Smooth muscle cell (in vitro differentiated cells): ENCODE results near the gene F5. TPM values are rescaled to one million over a fixed set of nuclear protein-coding genes. Genes with fewer than 3 reads are reported as not detected.

ENCODE experiments used
- DNase-seq: peaks from one replicate; lab custom pipeline; 2025; ENCODE audit not compliant: unreplicated experiment; lab: John Stamatoyannopoulos, UW
- H2AFZ ChIP-seq: fragments of 200-600 bp; sonication (generic); 2 replicates; pipeline ENCODE4 v1.6.0; 2016; ENCODE audit warnings: antibody characterized with exemption, low read depth, mild to moderate bottlenecking
- H3F3A ChIP-seq: fragments of 200-600 bp; sonication (generic); 2 replicates; pipeline ENCODE4 v1.6.0; 2017; ENCODE audit warnings: antibody characterized with exemption, low read depth
- H3K27ac ChIP-seq: fragments of 200-600 bp; sonication (generic); 2 replicates; pipeline ENCODE4 v1.5.1; 2016; ENCODE audit warnings: low read depth, mild to moderate bottlenecking
- H3K27me3 ChIP-seq: fragments of 200-600 bp; sonication (generic); 2 replicates; pipeline ENCODE4 v1.6.1; 2016; ENCODE audit warnings: low read depth, mild to moderate bottlenecking
- H3K36me3 ChIP-seq: fragments of 200-600 bp; sonication (generic); 2 replicates; pipeline ENCODE4 v1.5.1; 2016; ENCODE audit warnings: low read depth
- H3K4me1 ChIP-seq: fragments of 200-600 bp; sonication (generic); 2 replicates; pipeline ENCODE4 v1.5.1; 2016; ENCODE audit warnings: low read depth
- H3K4me2 ChIP-seq: fragments of 200-600 bp; sonication (generic); 2 replicates; pipeline ENCODE4 v1.6.0; 2016; ENCODE audit warnings: mild to moderate bottlenecking
- H3K4me3 ChIP-seq: fragments of 200-600 bp; sonication (generic); 2 replicates; pipeline ENCODE4 v1.5.1; 2016; ENCODE audit warnings: mild to moderate bottlenecking
- H3K79me2 ChIP-seq: fragments of 200-600 bp; sonication (generic); 2 replicates; pipeline ENCODE4 v1.6.0; 2016; ENCODE audit warnings: low read depth, mild to moderate bottlenecking
- H3K9ac ChIP-seq: fragments of 200-600 bp; sonication (generic); 2 replicates; pipeline ENCODE4 v1.6.0; 2016; ENCODE audit warnings: low read depth
- H3K9me3 ChIP-seq: fragments of 200-600 bp; sonication (generic); replicated peaks from 2 replicates; pipeline ENCODE4 v1.5.1; 2016; ENCODE audit warnings: low read depth
- H4K20me1 ChIP-seq: fragments of 200-600 bp; sonication (generic); 2 replicates; pipeline ENCODE4 v1.6.0; 2016; ENCODE audit warnings: low read depth
- WGBS: methylation state at CpG from one replicate; pipeline ENCODE4 v1.1.7; 2016; ENCODE audit warnings: low lambda C conversion rate; 5-methylcytosine and 5-hydroxymethylcytosine counted together
- polyA plus RNA-seq: library from polyadenylated mRNA; unstranded; fragments of >200 nt; fragmentation: Nextera tagmentation; extraction: Ambion mirVana; gene quantifications from 2 replicates; pipeline ENCODE4 v1.2.1, GENCODE V29; 2016
- total RNA-seq: library from RNA; depleted of rRNA; stranded (reverse); fragments of >200 nt; gene quantifications from 2 replicates; pipeline ENCODE4 v1.2.3, GENCODE V29; 2014
- TF ChIP-seq, protein P1 (sequence below): fragments of 200-600 bp; sonication (generic); IDR thresholded peaks from 2 replicates; pipeline ENCODE4 v1.5.1; 2017; ENCODE audit warnings: borderline replicate concordance, mild to moderate bottlenecking, antibody characterized with exemption; ENCODE audit not compliant: insufficient read depth, poor library complexity, severe bottlenecking

F5 gene
- total and polyA plus RNA-seq, 2 experiments from 2014 or later = 0.13 to 0.45 TPM

DNA sequence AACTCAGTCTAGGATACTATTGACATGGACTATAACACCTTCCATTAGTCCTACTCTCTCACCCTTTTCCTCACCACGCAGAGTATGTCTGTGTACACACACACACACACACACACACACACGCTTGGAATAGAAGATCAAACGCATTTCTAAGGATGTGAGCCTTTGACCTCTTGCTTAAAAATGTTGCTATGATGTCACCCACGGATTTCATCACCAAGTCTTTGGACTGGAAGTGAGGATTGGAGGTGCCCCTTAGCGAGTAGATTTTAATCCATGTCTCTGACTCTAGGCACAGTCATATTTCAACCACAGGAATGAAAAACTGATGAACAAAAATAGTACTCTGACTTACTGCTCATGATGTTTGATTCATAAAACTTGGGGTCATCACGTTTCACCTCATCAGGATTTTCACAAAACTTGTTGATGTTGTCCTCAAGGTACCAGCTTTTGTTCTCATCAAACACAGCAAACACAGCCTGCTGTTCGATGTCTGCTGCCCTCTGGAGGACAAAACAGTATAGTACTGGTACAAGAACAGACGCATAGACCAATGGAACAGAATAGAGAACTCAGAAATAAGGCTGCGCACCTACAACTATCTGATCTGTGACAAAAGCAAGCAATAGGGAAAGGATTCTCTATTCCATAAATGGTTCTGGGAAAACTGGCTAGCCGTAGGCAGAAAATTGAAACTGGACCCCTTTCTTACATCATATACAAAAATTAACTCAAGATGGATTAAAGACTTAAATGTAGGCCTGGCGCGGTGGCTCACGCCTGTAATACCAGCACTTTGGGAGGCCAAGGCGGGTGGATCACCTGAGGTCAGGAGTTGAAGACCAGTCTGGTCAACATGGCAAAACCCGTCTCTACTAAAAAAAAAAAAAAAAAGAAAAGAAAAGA, 39.9 kb downstream of the F5 start:
- Histone ChIP-seq H3K4me3 (no peak overlapping the region), H4K20me1 (no peaks in the 10 kb centered on the region), H3K36me3 (no peaks in the 10 kb centered on the region), H3K27me3 (no peaks in the 10 kb centered on the region), H3F3A (no peaks in the 10 kb centered on the region), H2AFZ (no peak overlapping the region), H3K9me3 (no peaks in the 10 kb centered on the region), H3K4me2 (no peak overlapping the region), H3K4me1 (no peaks in the 10 kb centered on the region), H3K79me2 (no peaks in the 10 kb centered on the region), H3K9ac (no peak overlapping the region), H3K27ac (no peak overlapping the region)
- no peak for DNase-seq
- TF ChIP-seq, protein P1, sequence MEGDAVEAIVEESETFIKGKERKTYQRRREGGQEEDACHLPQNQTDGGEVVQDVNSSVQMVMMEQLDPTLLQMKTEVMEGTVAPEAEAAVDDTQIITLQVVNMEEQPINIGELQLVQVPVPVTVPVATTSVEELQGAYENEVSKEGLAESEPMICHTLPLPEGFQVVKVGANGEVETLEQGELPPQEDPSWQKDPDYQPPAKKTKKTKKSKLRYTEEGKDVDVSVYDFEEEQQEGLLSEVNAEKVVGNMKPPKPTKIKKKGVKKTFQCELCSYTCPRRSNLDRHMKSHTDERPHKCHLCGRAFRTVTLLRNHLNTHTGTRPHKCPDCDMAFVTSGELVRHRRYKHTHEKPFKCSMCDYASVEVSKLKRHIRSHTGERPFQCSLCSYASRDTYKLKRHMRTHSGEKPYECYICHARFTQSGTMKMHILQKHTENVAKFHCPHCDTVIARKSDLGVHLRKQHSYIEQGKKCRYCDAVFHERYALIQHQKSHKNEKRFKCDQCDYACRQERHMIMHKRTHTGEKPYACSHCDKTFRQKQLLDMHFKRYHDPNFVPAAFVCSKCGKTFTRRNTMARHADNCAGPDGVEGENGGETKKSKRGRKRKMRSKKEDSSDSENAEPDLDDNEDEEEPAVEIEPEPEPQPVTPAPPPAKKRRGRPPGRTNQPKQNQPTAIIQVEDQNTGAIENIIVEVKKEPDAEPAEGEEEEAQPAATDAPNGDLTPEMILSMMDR = peak; percentile 78
- WGBS = 53% methylated on average over 14 of the region's 15 CpGs

DNA sequence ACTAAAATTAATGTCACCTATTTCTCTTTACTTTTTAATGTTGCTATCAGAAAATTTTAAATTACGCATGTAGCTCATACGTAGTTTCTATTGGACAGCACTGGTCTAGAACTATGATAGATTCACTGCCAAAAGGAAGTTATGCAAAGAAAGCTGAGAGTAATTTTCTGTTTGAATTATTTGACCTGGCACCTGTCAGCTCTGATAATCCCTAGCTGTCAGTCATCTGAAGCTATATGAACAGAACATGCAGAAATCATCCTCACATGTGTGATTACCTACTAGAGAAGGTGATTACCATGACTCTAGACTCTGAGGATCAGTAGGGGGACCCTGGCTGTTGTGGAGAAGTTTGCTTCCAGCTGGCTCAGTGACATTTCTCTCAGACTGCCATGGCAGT, 40.8 kb downstream of the F5 start:
- Histone ChIP-seq H3K4me1 (no peaks in the 10 kb centered on the region), H4K20me1 (no peaks in the 10 kb centered on the region), H3K27me3 (no peaks in the 10 kb centered on the region), H3K36me3 (no peaks in the 10 kb centered on the region), H3K4me2 (no peak overlapping the region), H2AFZ (no peak overlapping the region), H3K79me2 (no peaks in the 10 kb centered on the region), H3F3A (no peaks in the 10 kb centered on the region), H3K9ac (no peak overlapping the region), H3K27ac (no peak overlapping the region), H3K4me3 (no peak overlapping the region), H3K9me3 (no peaks in the 10 kb centered on the region)
- WGBS = 97% methylated on average over 2 of the region's 2 CpGs
- TF ChIP-seq, protein P1 = no peak
- DNase-seq = no peak

DNA sequence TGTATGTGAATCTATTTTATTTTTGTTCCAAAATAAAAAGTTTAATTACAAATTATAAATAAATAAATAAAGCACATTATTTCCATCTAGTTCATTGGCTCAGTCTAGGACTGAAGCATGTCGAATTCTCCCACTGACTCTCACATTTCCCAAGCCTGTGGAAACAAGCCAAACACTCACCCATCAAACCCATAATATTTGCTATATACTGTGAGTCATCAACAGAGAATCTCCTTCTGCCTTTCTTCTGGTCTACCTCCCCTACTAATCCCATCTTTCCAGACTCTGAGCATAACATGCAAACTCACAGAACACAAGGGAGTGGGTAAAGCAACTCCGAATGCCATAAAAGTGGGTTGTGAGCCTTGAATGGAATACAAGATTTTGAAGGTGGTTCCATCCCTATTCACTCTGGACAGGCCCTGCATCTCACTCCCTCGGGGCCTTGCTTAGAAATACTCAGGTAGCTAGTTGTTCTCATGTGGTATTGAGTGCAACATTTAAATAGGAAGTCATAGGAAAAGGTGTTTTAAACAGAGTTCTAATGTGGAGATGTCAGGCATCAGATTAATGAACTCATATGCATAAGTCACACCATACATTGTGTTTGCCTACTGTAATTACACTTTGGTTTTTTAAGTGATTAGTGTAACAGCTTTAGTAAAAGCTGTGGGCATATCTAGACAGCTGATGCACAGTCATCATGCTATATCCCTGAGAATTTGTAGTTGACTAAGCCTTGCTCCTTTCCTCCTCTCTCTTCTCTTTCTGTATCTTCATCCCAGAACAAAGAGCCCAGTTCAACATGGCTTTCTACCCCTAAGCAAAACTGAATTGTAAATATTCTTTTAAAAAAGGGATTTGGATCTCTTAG, 47.0 kb downstream of the F5 start:
- H3K36me3 ChIP-seq = no peaks in the 10 kb centered on the region
- H3K4me2 ChIP-seq = peak overlapping the region; percentile 44
- no peak for DNase-seq
- peak overlapping the region; percentile 88 for H3K27ac ChIP-seq
- TF ChIP-seq, protein P1 = no peak
- peak overlapping the region; percentile 35 for H3K9ac ChIP-seq
- H3F3A ChIP-seq = no peaks in the 10 kb centered on the region
- no peaks in the 10 kb centered on the region for H4K20me1 ChIP-seq
- H3K9me3 ChIP-seq = no peaks in the 10 kb centered on the region
- no peak overlapping the region for H3K4me3 ChIP-seq
- H3K4me1 ChIP-seq = peaks cover 5% of the 10 kb centered on the region
- no peaks in the 10 kb centered on the region for H3K27me3 ChIP-seq
- no peak overlapping the region for H2AFZ ChIP-seq
- 44% methylated on average over 3 of the region's 3 CpGs for WGBS
- H3K79me2 ChIP-seq = no peaks in the 10 kb centered on the region
